Activated naive CD8-positive, alpha-beta T cell treated with anti-CD3 and anti-CD28 coated beads, Interleukin-2, amount 10 ng/mL, durations not matched to agents 7 days and 5 days (primary cell): ENCODE data around the gene ELMOD3. TPM values are rescaled to one million over a fixed set of nuclear protein-coding genes. Genes with fewer than 3 reads are reported as not detected.
"Not testable (repeated sequence)": the region's sequence is repeated elsewhere in the genome, so short reads cannot be mapped to it uniquely, and the experiment has no call there.

Experiments
- ATAC-seq: fragments of 150-1000 bp; cut with Tn5 transposase; one replicate; pipeline ENCODE4 v1.10.0; 2021; ENCODE audit warnings: low read depth, moderate library complexity
- POLR2A ChIA-PET: fragments of 350-600 bp; sonication (Branson Sonifier 250); formaldehyde crosslinking; loops from one replicate; lab custom pipeline; 2021; ENCODE audit warnings: antibody characterized with exemption; lab: Charles Lee
- DNase-seq: peaks from one replicate; pipeline ENCODE4 v3.0.0; 2021
- H3K27ac Mint-ChIP-seq: one replicate; pipeline ENCODE4 v1.8.0; 2022; ENCODE audit warnings: mild to moderate bottlenecking, mixed read lengths
- H3K27me3 Mint-ChIP-seq: one replicate; pipeline ENCODE4 v1.8.0; 2022; ENCODE audit warnings: mild to moderate bottlenecking, moderate library complexity, mixed read lengths
- H3K36me3 Mint-ChIP-seq: one replicate; pipeline ENCODE4 v1.8.0; 2021; ENCODE audit warnings: mild to moderate bottlenecking, mixed read lengths
- H3K4me1 Mint-ChIP-seq: one replicate; pipeline ENCODE4 v1.8.0; 2021; ENCODE audit warnings: mixed read lengths
- H3K4me3 Mint-ChIP-seq: one replicate; pipeline ENCODE4 v1.8.0; 2022; ENCODE audit warnings: mild to moderate bottlenecking, moderate library complexity, mixed read lengths
- H3K9me3 Mint-ChIP-seq: one replicate; pipeline ENCODE4 v1.8.0; 2021; ENCODE audit warnings: mixed read lengths
- total RNA-seq, 2 experiments: library from RNA; stranded (reverse); gene quantifications; one replicate each; pipeline ENCODE4 v1.2.3, GENCODE V29; 2021

The ELMOD3 gene
- total RNA-seq, 2 experiments from 2014 or later = 23.1 to 26.4 TPM

DNA sequence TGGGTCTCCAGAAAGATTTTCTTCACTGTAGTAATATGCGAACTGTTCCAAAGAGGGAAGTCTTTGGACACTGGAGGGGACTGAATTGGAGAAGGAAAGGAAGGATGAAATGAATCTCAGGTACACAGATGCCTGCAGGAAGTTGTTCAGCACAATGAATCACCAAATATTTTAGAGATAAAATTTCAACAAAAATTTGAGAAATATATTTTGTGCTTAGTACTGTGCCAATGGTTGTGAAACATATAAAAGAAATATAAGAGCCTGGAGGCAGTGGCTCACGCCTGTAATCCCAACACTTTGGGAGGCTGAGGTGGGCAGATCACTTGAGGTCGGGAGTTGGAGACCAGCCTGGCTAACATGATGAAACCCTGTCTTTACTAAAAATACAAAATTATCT lies 3.2 kb downstream of the ELMOD3 start:
- Mint-ChIP-seq H3K27me3 (no peaks in the 10 kb centered on the region), H3K36me3 (peaks cover 25% of the 10 kb centered on the region), H3K4me3 (no peak overlapping the region), H3K4me1 (peaks cover 25% of the 10 kb centered on the region), H3K9me3 (no peaks in the 10 kb centered on the region), H3K27ac (no peak overlapping the region)
- POLR2A ChIA-PET = interaction anchor here (2.4 kb wide), 1 partner anchor 9 kb away, joined by 9 read pairs; no protein-coding TSS in a partner anchor
- no peak for ATAC-seq
- no peak for DNase-seq

DNA sequence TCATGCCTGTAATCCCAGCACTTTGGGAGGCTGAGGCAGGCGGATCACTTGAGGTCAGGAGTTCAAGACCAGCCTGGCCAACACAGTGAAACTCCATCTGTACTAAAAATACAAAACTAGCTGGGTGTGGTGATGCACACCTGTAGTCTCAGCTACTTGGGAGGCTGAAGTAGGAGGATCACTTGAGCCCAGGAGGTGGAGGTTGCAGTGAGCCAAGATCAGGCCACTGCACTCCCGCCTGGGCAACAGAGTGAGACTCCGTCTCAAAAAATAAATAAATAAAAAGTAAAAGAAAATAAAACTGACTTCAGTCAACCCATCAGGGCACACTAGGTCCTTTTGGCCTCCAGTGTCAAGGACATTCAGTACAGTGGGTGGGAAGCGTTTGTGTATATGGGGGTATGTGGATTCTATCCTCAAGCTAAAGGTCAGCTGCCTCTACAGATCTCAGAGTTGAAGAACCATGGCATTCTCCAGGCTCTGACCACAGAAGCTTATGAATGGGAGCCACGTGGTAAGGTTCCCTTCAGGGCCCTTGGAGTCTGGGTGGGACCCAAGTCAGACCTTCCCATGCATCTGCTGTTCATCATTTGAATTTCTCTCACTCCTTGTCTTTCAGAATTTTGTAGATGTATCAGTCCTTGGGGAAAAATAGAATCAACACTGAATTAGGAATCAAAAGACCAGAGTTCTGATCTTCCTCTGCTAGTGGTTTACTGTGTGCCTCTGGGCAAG lies 8.3 kb downstream of the ELMOD3 start:
- H3K4me1 Mint-ChIP-seq, H3K27ac Mint-ChIP-seq, H3K4me3 Mint-ChIP-seq, POLR2A ChIA-PET, DNase-seq, H3K27me3 Mint-ChIP-seq, ATAC-seq, H3K9me3 Mint-ChIP-seq: not testable (repeated sequence)
- peaks cover 23% of the 10 kb centered on the region for H3K36me3 Mint-ChIP-seq

DNA sequence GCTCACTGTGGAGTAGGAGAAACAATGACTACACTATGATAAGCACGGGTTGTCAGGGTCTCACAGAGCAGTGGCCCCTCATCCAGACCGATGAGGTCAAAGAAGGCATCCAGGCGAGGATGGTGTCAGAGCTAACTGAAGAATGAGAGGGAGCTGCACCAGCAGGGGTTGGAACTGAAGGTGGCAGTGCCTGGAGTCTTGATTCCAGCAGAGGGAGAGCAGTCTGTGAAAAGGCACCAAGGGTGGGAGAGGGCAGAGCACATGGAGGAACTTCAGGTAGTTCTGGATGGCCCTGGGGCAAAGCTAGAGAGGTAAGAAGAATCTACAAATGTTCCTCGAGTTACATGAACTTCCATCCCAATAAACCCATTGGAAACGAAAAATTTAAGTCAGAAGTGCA lies 12.6 kb downstream of the ELMOD3 start:
- ATAC-seq (no peak), DNase-seq (no peak)
- Mint-ChIP-seq H3K9me3 (no peaks in the 10 kb centered on the region), H3K4me3 (no peak overlapping the region), H3K27me3 (no peaks in the 10 kb centered on the region), H3K4me1 (no peaks in the 10 kb centered on the region), H3K27ac (no peak overlapping the region), H3K36me3 (peaks cover 12% of the 10 kb centered on the region)
- POLR2A ChIA-PET = interaction anchor here (1.5 to 2.0 kb wide), 2 partner anchors 10 to 12 kb away, joined by 5 to 9 read pairs; partner anchors contain the start of genes ELMOD3 and RETSAT

DNA sequence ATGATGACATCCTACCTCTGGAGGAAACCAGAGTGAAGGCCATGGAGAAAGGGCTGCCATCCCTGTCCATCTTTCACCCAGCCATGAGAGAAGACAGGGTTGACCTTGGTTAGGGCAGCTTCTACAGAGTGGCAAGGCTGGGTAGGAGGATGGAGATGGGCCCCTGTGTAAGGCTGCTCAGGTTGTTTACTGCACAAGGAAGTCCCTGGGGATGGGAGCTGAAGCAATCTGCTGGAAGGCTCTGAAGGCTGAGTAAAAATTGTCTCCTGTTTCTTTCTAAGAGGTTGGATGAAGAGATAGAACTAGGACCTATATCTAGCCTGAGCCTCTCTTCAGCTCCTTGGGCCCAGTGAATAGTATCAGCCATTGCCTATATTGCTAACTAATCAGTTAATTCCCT lies 14.4 kb downstream of the ELMOD3 start:
- Mint-ChIP-seq H3K9me3 (no peaks in the 10 kb centered on the region), H3K4me3 (no peak overlapping the region), H3K4me1 (no peaks in the 10 kb centered on the region), H3K27ac (no peak overlapping the region), H3K36me3 (peaks cover 11% of the 10 kb centered on the region), H3K27me3 (no peaks in the 10 kb centered on the region)
- ATAC-seq = no peak
- POLR2A ChIA-PET = interaction anchor here (1.5 kb wide), 1 partner anchor 14 kb away, joined by 4 read pairs; the partner anchor contains the start of gene ELMOD3
- DNase-seq = no peak

DNA sequence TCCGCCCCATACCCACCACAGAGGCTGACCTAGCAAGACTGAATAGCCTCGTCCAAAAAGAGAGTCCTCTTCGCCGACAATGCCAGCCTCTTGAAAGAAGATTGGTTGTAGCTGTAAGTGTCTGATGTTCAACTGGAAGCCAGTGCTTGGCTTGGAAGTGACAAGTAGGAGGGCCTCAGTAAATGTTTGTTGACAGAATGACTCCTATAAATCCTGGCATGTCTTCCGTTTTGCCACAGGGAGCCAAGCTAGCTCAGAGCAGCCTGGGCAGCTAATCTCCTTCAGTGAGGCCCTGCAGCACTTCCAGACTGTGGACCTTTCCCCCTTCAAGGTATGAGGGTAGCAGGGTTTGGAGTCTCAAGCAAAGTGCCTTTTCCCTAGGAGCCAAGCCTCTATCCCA lies 14.9 kb downstream of the ELMOD3 start:
- no peak for ATAC-seq
- Mint-ChIP-seq H3K27me3 (no peaks in the 10 kb centered on the region), H3K27ac (no peak overlapping the region), H3K36me3 (peaks cover 12% of the 10 kb centered on the region), H3K4me1 (no peaks in the 10 kb centered on the region), H3K9me3 (no peaks in the 10 kb centered on the region), H3K4me3 (no peak overlapping the region)
- POLR2A ChIA-PET = interaction anchor here (1.5 kb wide), 1 partner anchor 15 kb away, joined by 4 read pairs; the partner anchor contains the start of gene ELMOD3
- DNase-seq = no peak

DNA sequence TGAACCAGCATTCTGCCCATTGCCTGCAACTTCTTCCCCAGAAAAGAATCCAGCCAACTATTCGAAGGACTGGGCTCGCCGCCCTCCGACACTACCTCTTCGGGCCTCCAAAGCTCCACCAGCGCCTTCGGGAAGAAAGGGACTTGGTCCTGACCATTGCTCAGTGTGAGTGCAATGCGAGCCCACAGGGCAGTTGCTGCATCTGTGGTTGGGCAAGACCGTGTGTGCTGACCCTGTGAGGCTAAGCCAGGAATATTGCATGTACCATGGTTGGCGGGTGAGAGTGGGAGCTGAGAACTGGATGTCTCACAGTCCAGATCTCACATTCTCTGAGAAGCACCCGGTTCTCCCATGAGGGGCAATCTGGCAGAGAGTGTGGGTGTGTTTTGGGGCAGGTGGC lies 16.5 kb downstream of the ELMOD3 start:
- DNase-seq = no peak
- no peak overlapping the region for H3K27ac Mint-ChIP-seq
- POLR2A ChIA-PET = interaction anchor here (0.7 to 1.1 kb wide), 2 partner anchors 16 to 372 kb away, joined by 3 read pairs; partner anchors contain the start of genes ELMOD3 and RETSAT
- no peaks in the 10 kb centered on the region for H3K9me3 Mint-ChIP-seq
- peaks cover 20% of the 10 kb centered on the region for H3K36me3 Mint-ChIP-seq
- no peak overlapping the region for H3K4me3 Mint-ChIP-seq
- H3K27me3 Mint-ChIP-seq = no peaks in the 10 kb centered on the region
- no peaks in the 10 kb centered on the region for H3K4me1 Mint-ChIP-seq
- no peak for ATAC-seq

DNA sequence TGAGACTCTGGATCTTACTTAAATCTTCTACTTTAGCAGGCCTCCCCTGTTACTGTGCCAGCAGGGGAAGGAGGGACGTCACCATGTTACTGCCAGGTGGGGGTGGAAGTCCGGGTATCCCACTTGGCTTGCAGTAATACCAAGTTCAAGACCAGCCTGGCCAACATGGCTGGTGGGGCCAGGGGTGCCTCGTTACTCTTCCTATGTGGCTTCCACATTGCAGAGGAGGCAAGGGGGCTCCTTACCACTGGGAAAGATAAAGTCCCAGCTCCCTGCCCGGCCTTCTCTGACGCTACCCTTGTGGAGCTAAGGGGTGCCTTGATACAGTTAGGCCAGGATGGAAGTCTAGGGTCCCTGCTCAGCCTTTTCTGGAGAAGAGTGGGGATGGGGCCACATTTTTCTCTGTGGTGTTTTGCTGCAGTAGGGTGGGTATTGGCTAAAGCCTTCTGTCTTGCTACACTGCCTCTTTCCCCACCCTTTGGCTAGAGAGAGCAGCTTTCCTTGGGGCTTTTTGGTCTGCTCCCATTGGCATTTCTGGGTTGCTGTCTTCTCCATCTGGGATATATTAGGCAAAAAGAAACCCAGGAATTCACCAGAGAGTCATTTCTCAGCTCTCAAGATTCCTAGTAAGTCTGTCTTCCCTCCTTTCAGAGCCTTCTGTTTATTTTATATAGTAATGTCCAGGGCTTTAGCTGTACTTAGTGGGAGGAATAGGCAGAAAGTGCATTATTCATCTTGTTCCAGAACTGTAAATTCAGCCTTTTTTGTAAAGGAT lies 21.9 kb downstream of the ELMOD3 start:
- POLR2A ChIA-PET = no interaction called here
- no peak for DNase-seq
- H3K4me1 Mint-ChIP-seq = no peaks in the 10 kb centered on the region
- no peak overlapping the region for H3K4me3 Mint-ChIP-seq
- no peak overlapping the region for H3K27ac Mint-ChIP-seq
- peaks cover 48% of the 10 kb centered on the region for H3K36me3 Mint-ChIP-seq
- H3K27me3 Mint-ChIP-seq = no peaks in the 10 kb centered on the region
- ATAC-seq = no peak
- H3K9me3 Mint-ChIP-seq = peaks cover 9% of the 10 kb centered on the region

DNA sequence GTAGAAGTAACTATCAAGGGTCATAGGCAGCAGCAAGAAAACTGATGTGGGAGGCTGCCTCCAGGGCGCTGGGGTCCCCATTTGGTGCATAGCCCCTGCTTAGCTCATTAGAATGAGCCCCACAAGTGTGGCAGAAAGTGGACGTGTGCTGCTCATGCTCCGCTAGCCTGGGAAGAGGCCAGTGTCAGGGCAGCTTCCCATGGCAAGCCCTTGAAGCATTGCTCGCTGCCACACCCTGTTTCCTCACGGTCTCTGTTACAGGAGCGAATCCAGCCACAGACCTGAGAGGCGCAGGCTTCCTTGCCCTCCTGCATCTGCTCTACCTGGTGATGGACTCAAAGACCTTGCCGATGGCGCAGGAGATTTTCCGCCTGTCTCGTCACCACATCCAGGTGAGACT lies 22.5 kb downstream of the ELMOD3 start:
- DNase-seq (no peak), ATAC-seq (no peak)
- Mint-ChIP-seq H3K27me3 (no peaks in the 10 kb centered on the region), H3K4me1 (no peaks in the 10 kb centered on the region), H3K36me3 (peaks cover 51% of the 10 kb centered on the region), H3K4me3 (no peak overlapping the region), H3K9me3 (peaks cover 9% of the 10 kb centered on the region), H3K27ac (no peak overlapping the region)
- POLR2A ChIA-PET = no interaction called here

DNA sequence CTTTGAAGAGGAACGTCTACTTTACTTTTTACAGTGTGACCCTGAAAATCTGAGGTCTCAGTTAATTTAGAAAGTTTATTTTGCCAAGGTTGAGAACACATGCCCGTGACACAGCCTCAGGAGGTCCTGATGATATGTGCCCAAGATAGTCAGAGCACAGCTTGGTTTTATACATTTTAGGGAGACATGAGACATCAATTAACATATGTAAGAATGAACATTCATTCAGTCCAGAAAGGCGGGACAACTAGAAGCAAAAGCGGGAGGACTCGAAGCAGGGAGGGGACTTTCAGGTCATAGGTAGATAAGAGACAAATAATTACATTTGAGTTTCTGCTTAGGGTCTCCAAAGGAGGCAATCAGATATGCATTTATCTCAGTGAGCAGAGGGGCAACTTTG lies 23.7 kb downstream of the ELMOD3 start:
- peaks cover 53% of the 10 kb centered on the region for H3K36me3 Mint-ChIP-seq
- ATAC-seq (no peak), DNase-seq (no peak)
- H3K4me1 Mint-ChIP-seq = no peaks in the 10 kb centered on the region
- no peaks in the 10 kb centered on the region for H3K27me3 Mint-ChIP-seq
- no peak overlapping the region for H3K27ac Mint-ChIP-seq
- H3K4me3 Mint-ChIP-seq = no peak overlapping the region
- POLR2A ChIA-PET = no interaction called here
- peaks cover 9% of the 10 kb centered on the region for H3K9me3 Mint-ChIP-seq

DNA sequence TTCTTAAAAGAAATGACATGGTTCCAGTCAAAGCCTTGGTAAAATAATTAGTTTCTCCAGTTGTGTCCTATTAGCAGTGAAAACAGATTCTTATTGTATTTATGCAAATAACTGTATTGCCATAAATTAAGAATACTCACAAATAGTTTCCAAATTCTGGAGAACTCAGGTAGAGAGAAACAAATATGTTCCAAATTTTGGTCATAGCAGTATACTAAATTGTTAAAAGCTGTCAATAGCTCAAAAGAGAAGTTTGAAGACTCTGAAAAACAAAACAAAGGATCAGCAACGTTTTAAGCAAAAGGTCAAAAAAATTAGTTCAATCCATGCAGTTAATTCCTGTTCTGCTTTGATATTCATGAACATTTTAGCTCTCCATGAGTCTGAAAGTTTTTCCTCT lies 25.5 kb downstream of the ELMOD3 start:
- Mint-ChIP-seq H3K9me3 (peaks cover 9% of the 10 kb centered on the region), H3K4me3 (no peak overlapping the region), H3K36me3 (peaks cover 46% of the 10 kb centered on the region), H3K27me3 (no peaks in the 10 kb centered on the region), H3K27ac (no peak overlapping the region), H3K4me1 (peaks cover 2% of the 10 kb centered on the region)
- ATAC-seq (no peak), DNase-seq (no peak)
- POLR2A ChIA-PET = no interaction called here

DNA sequence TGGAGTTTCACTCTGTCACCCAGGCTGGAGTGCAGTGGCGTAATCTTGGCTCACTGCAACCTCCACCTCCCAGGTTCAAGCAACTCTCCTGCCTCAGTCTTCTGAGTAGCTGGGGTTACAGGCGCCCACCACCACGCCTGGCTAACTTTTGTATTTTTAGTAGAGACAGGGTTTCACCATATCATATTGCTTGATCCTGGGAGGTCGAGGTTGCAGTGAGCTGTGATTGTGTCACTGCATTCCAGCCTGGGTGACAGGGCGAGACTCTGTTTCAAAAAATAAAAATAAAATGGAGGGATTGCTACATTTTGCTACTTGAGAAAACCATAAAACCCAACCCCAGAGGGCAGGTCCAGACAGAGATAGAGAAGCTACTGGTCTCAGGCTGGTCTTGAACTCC lies 28.6 kb downstream of the ELMOD3 start:
- H3K4me1 Mint-ChIP-seq, H3K9me3 Mint-ChIP-seq, ATAC-seq, H3K4me3 Mint-ChIP-seq, DNase-seq, H3K27ac Mint-ChIP-seq, H3K27me3 Mint-ChIP-seq: not testable (repeated sequence)
- H3K36me3 Mint-ChIP-seq = peaks cover 44% of the 10 kb centered on the region
- POLR2A ChIA-PET = interaction anchor here (0.6 kb wide), 1 partner anchor 12 kb away, joined by 3 read pairs; no protein-coding TSS in a partner anchor

DNA sequence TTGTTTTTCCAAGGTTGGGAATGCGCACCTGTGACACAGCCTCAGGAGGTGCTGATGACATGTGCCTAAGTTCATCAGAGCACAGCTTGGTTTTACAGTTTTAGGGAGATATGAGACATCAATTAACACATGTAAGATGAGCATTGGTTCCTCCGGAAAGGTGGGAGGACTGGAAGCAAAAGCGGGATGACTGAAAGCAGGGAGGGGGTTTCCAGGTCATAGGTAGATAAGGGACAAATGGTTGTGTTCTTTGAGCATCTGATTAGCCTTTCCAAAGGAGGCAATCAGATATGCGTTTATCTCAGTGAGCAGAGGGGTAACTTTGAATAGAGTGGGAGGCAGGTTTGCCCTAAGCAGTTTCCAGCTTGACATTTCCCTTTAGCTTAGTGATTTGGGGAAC lies 29.3 kb downstream of the ELMOD3 start:
- peaks cover 39% of the 10 kb centered on the region for H3K36me3 Mint-ChIP-seq
- H3K27me3 Mint-ChIP-seq = no peaks in the 10 kb centered on the region
- POLR2A ChIA-PET = no interaction called here

DNA sequence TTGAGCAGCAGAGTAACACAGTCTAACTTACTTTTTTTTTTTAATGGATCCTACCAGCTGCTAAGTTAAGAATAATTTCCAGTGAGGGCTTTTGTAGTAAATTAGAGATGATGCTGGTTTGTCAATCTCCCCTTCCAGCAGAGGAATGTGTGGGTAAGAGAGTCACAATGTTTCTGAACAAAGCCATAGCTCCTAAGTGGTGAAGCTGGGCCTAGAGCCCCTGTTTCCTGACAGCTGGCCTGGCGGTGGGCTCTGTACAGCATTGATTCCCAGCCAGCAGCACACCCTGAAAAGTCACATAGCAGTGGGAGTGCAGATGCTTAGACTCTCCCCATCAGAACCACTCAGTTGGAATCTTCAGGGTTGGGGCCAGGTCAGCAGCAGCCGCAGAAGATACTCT lies 31.2 kb downstream of the ELMOD3 start:
- Mint-ChIP-seq H3K27ac (no peak overlapping the region), H3K9me3 (no peaks in the 10 kb centered on the region), H3K4me3 (no peak overlapping the region), H3K36me3 (peaks cover 26% of the 10 kb centered on the region), H3K27me3 (no peaks in the 10 kb centered on the region), H3K4me1 (peaks cover 4% of the 10 kb centered on the region)
- POLR2A ChIA-PET = interaction anchor here (1.5 kb wide), 1 partner anchor 19 kb away, joined by 6 read pairs; no protein-coding TSS in a partner anchor
- DNase-seq (no peak), ATAC-seq (no peak)

More for the DNA sequence above, 29.3 kb downstream of the ELMOD3 start:
- Mint-ChIP-seq H3K4me3 (no peak overlapping the region), H3K27ac (no peak overlapping the region), H3K4me1 (peaks cover 4% of the 10 kb centered on the region), H3K9me3 (peaks cover 3% of the 10 kb centered on the region)
- ATAC-seq (no peak), DNase-seq (no peak)
